HepG2 (cell line): Measurements from ENCODE around the gene ZNF444. TPM values are rescaled to one million over a fixed set of nuclear protein-coding genes. Genes with fewer than 3 reads are reported as not detected.

Experiments
- BCL6 ChIP-seq: IDR thresholded peaks from 2 replicates; pipeline ENCODE4 v1.6.1; 2016; ENCODE audit warnings: missing genetic modification reagents, missing compliant biosample characterization
- FOXJ3 ChIP-seq: sonication (generic); formaldehyde crosslinking; IDR thresholded peaks from 2 replicates; pipeline ENCODE4 v1.4.0; 2020; ENCODE audit warnings: missing genetic modification reagents, mild to moderate bottlenecking, borderline replicate concordance
- HES4 ChIP-seq: sonication (generic); formaldehyde crosslinking; IDR thresholded peaks from 2 replicates; pipeline ENCODE4 v1.9.0; 2021; ENCODE audit warnings: mild to moderate bottlenecking, missing genetic modification reagents, borderline replicate concordance
- HMG20A ChIP-seq: IDR thresholded peaks from 2 replicates; pipeline ENCODE4 v1.6.1; 2016; ENCODE audit warnings: borderline replicate concordance
- KLF16 ChIP-seq, 2 experiments: sonication (generic) in 1 of 2; formaldehyde crosslinking in 1 of 2; IDR thresholded peaks; 2 replicates each; pipeline versions ENCODE4 v1.6.1 to v1.8.0; 2016 to 2023; ENCODE audit warnings: missing genetic modification reagents in 2 of 2, missing compliant biosample characterization in 1 of 2
- MBD4 ChIP-seq: IDR thresholded peaks from 2 replicates; pipeline ENCODE4 v1.6.1; 2012; ENCODE audit warnings: low read length, inconsistent platforms, borderline replicate concordance
- MZF1 ChIP-seq: sonication (generic); formaldehyde crosslinking; IDR thresholded peaks from 2 replicates; pipeline ENCODE4 v1.8.1; 2023; ENCODE audit warnings: mild to moderate bottlenecking, missing genetic modification reagents, borderline replicate concordance
- NKX3-1 ChIP-seq: sonication (generic); formaldehyde crosslinking; IDR thresholded peaks from 2 replicates; pipeline ENCODE4 v1.5.0; 2020; ENCODE audit warnings: missing genetic modification reagents
- NRL ChIP-seq: sonication (generic); formaldehyde crosslinking; IDR thresholded peaks from 2 replicates; pipeline ENCODE4 v1.5.0; 2020; ENCODE audit warnings: missing genetic modification reagents, mild to moderate bottlenecking, moderate library complexity, borderline replicate concordance
- SAFB2 ChIP-seq: sonication (generic); formaldehyde crosslinking; IDR thresholded peaks from 2 replicates; pipeline ENCODE4 v1.5.1; 2020; ENCODE audit warnings: missing genetic modification reagents, low read depth, mild to moderate bottlenecking, borderline replicate concordance
- SCMH1 ChIP-seq: sonication (generic); formaldehyde crosslinking; IDR thresholded peaks from 2 replicates; pipeline ENCODE4 v1.9.0; 2021; ENCODE audit warnings: missing genetic modification reagents, mild to moderate bottlenecking, borderline replicate concordance
- SNAI1 ChIP-seq: sonication (generic); formaldehyde crosslinking; IDR thresholded peaks from 2 replicates; pipeline ENCODE4 v1.5.0; 2020; ENCODE audit warnings: mild to moderate bottlenecking, missing genetic modification reagents, borderline replicate concordance
- ZC3H13 ChIP-seq: sonication (generic); formaldehyde crosslinking; IDR thresholded peaks from 2 replicates; pipeline ENCODE4 v1.8.1; 2023; ENCODE audit warnings: mild to moderate bottlenecking, missing genetic modification reagents, moderate library complexity
- ZNF101 ChIP-seq: sonication (generic); formaldehyde crosslinking; IDR thresholded peaks from 2 replicates; pipeline ENCODE4 v1.4.0; 2020; ENCODE audit warnings: mild to moderate bottlenecking, low read depth, missing genetic modification reagents, borderline replicate concordance
- ZNF251 ChIP-seq: sonication (generic); formaldehyde crosslinking; IDR thresholded peaks from 2 replicates; pipeline ENCODE4 v1.9.0; 2021; ENCODE audit warnings: mild to moderate bottlenecking, missing genetic modification reagents
- ZNF260 ChIP-seq: sonication (generic); formaldehyde crosslinking; IDR thresholded peaks from 2 replicates; pipeline ENCODE4 v1.4.0; 2020; ENCODE audit warnings: missing genetic modification reagents, low read depth, mild to moderate bottlenecking, borderline replicate concordance
- ZNF441 ChIP-seq: sonication (generic); formaldehyde crosslinking; IDR thresholded peaks from 2 replicates; pipeline ENCODE4 v1.7.0; 2021; ENCODE audit warnings: missing genetic modification reagents, borderline replicate concordance
- ZNF737 ChIP-seq: sonication (generic); formaldehyde crosslinking; IDR thresholded peaks from 2 replicates; pipeline ENCODE4 v1.5.0; 2020; ENCODE audit warnings: missing genetic modification reagents, mild to moderate bottlenecking, borderline replicate concordance
- polyA plus RNA-seq, 8 experiments: library from polyadenylated mRNA; depleted of rRNA in 3 of 8; stranded (reverse) in 7 of 8; unstranded in 1 of 8; fragments of >200 nt; fragmentation: Illumina TruSeq in 4 of 8; extraction: Trizol in 4 of 8; gene quantifications; 2 replicates each; pipeline versions ENCODE4 v1.2.1 to v1.2.3, GENCODE V29; 2011 to 2016; ENCODE audit warnings: low read depth in 4 of 8, missing spikeins in 1 of 8, mixed read lengths in 1 of 8; ENCODE audit not compliant: insufficient read depth in 1 of 8
- total RNA-seq, 5 experiments: library from RNA; depleted of rRNA; stranded (reverse); fragments of >200 nt; fragmentation: Illumina TruSeq; extraction: Trizol; gene quantifications; 2 replicates each; pipeline ENCODE4 v1.2.3, GENCODE V29; 2016; ENCODE audit warnings: low read depth in 1 of 5
- TF ChIP-seq, protein P1 (sequence below): IDR thresholded peaks from 2 replicates; pipeline ENCODE4 v1.6.1; 2016; ENCODE audit warnings: mild to moderate bottlenecking
- TF ChIP-seq, protein P2 (sequence below): sonication (generic); formaldehyde crosslinking; IDR thresholded peaks from 2 replicates; pipeline ENCODE4 v1.5.1; 2020; ENCODE audit warnings: missing genetic modification reagents, mild to moderate bottlenecking, borderline replicate concordance
- TF ChIP-seq, protein P3 (sequence below), 2 experiments: sonication (generic) in 1 of 2; formaldehyde crosslinking in 1 of 2; IDR thresholded peaks; 2 replicates each; pipeline versions ENCODE4 v1.6.1 to v1.9.0; 2014 to 2022; ENCODE audit warnings: antibody characterized with exemption in 1 of 2, borderline replicate concordance in 1 of 2, inconsistent platforms in 1 of 2, low read depth in 1 of 2, missing genetic modification reagents in 1 of 2

Gene ZNF444
- total and polyA plus RNA-seq, 2 of the 13 experiments (the other 11 are each of a cell fraction or from before 2014, with no cell fraction given) = 27.4 to 30.3 TPM

DNA sequence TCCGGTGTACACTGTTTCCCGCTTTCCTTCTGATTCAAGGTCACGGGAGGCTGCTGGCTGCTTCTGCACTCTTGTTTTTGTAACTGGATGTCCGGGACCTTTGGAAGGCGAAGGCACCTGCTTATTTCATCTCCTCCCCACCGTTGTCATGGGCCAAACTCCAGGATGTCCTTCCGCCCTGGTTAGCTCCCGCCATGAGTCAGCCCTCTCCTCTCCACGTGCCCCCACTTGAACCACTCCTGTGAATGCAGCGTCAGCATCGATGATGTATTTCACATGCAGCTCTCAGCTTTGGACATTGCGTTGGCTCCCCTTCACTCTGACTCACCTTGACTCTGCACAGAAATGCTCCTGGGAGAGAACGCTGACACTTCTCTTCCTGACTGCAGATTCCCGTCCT lies 29.2 kb downstream of the ZNF444 start (continued):
- TF ChIP-seq, protein P1, sequence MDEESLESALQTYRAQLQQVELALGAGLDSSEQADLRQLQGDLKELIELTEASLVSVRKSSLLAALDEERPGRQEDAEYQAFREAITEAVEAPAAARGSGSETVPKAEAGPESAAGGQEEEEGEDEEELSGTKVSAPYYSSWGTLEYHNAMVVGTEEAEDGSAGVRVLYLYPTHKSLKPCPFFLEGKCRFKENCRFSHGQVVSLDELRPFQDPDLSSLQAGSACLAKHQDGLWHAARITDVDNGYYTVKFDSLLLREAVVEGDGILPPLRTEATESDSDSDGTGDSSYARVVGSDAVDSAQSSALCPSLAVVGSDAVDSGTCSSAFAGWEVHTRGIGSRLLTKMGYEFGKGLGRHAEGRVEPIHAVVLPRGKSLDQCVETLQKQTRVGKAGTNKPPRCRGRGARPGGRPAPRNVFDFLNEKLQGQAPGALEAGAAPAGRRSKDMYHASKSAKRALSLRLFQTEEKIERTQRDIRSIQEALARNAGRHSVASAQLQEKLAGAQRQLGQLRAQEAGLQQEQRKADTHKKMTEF = peak; percentile 73
- TF ChIP-seq, protein P2, sequence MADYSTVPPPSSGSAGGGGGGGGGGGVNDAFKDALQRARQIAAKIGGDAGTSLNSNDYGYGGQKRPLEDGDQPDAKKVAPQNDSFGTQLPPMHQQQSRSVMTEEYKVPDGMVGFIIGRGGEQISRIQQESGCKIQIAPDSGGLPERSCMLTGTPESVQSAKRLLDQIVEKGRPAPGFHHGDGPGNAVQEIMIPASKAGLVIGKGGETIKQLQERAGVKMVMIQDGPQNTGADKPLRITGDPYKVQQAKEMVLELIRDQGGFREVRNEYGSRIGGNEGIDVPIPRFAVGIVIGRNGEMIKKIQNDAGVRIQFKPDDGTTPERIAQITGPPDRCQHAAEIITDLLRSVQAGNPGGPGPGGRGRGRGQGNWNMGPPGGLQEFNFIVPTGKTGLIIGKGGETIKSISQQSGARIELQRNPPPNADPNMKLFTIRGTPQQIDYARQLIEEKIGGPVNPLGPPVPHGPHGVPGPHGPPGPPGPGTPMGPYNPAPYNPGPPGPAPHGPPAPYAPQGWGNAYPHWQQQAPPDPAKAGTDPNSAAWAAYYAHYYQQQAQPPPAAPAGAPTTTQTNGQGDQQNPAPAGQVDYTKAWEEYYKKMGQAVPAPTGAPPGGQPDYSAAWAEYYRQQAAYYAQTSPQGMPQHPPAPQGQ (CRISPR knock-in tag) = no peak
- TF ChIP-seq ZNF101 (CRISPR knock-in tag) = no peak
- TF ChIP-seq FOXJ3 (CRISPR knock-in tag) = no peak
- no peak for TF ChIP-seq BCL6 (CRISPR knock-in tag)
- no peak for TF ChIP-seq HES4 (CRISPR knock-in tag)
- peak in 1 of 2 experiments; percentile 67; a peak in 1 of 4 replicates for TF ChIP-seq KLF16 (CRISPR knock-in tag; IDR thresholded peaks at IDR 0.05)
- peak; percentile 28; the same call in 1 of the 2 replicates for TF ChIP-seq HMG20A (CRISPR knock-in tag)
- no peak for TF ChIP-seq ZNF737 (CRISPR knock-in tag)
- TF ChIP-seq ZNF260 (CRISPR knock-in tag) = no peak
- no peak for TF ChIP-seq MBD4
- TF ChIP-seq ZNF441 = peak; percentile 79; the same call in 1 of the 2 replicates
- 0 out of 2 replicates have a peak, but pooled peaks have one; percentile 49 for TF ChIP-seq ZNF251 (CRISPR knock-in tag)
- TF ChIP-seq NKX3-1 (CRISPR knock-in tag) = no peak
- TF ChIP-seq, protein P3, sequence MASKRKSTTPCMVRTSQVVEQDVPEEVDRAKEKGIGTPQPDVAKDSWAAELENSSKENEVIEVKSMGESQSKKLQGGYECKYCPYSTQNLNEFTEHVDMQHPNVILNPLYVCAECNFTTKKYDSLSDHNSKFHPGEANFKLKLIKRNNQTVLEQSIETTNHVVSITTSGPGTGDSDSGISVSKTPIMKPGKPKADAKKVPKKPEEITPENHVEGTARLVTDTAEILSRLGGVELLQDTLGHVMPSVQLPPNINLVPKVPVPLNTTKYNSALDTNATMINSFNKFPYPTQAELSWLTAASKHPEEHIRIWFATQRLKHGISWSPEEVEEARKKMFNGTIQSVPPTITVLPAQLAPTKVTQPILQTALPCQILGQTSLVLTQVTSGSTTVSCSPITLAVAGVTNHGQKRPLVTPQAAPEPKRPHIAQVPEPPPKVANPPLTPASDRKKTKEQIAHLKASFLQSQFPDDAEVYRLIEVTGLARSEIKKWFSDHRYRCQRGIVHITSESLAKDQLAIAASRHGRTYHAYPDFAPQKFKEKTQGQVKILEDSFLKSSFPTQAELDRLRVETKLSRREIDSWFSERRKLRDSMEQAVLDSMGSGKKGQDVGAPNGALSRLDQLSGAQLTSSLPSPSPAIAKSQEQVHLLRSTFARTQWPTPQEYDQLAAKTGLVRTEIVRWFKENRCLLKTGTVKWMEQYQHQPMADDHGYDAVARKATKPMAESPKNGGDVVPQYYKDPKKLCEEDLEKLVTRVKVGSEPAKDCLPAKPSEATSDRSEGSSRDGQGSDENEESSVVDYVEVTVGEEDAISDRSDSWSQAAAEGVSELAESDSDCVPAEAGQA (IDR thresholded peaks at IDR 0.05; ENCODE audit: low read depth) = peak; percentile 54; the same call in 1 of the 2 replicates
- TF ChIP-seq, protein P3 (CRISPR knock-in tag; IDR thresholded peaks at IDR 0.05; ENCODE audit: borderline replicate concordance) = no peak
- no peak; the same call in 1 of the 2 replicates for TF ChIP-seq MZF1 (CRISPR knock-in tag)
- no peak for TF ChIP-seq ZC3H13 (CRISPR knock-in tag)
- TF ChIP-seq SAFB2 (CRISPR knock-in tag) = no peak
- no peak for TF ChIP-seq NRL
- TF ChIP-seq SCMH1 (CRISPR knock-in tag) = no peak
- no peak for TF ChIP-seq SNAI1
